Right hindlimb (tissue), 1 donor: ENCODE results near the gene PTPRCAP.
"Not testable (repeated sequence)": the region's sequence is repeated elsewhere in the genome, so short reads cannot be mapped to it uniquely, and the experiment has no call there.

Source experiments
- DNase-seq: peaks from one replicate; pipeline ENCODE4 v3.0.0-alpha.2; 2018

PTPRCAP gene

DNA sequence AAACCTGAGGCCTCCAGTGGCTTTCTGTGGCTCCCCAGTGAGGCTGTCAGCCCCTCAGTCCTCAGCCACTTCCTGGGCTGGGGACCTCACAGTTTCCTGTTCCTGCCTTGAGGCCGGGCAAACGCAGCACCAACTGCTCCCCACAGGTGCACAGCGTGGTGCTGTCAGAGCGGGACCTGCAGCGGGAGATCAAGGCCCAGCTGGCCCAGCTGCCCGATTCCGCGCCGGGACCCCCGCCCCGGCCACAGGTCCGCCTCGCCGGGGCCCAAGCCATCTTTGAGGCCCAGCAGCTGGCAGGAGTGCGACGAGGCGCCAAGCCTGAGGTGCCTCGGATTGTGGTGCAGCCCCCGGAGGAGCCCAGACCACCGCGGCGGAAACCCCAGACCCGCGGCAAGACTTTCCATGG, 28.2 kb downstream of the PTPRCAP start:
- DNase-seq, result no peak

DNA sequence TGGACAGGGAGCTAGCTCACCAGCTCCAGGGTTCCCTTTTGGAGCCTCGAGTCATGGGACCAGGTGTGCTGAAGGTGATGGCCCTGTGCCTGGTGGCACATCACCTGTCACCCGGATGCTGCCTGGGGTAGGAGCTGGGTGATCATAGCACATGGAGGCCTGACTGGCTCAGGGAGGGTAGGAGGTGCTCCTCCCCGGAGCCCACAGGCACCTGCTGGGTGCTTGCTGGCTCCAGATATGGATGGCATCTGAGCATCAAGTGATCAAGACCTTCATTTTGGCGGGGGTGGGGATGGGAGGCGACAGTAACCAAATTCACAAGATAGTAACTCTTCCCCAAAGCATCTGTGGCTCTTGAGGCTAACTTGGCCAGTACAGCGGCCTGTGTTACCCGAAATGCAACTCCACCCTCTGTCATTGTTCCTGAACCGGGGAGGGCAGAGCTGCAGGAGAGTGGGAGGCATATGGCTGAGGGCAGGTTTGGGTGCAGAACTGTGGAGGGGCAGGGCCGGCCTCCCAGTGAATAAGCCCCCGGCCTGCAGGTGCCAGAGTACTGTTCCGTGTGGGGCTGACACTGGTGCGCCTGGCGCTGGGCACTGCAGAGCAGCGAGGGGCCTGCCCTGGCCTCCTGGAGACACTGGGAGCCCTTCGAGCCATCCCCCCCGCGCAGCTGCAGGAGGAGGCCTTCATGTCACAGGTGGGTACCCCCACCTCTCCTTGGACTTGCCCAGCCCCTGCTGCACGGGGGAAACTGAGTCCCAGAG, 28.9 kb downstream of the PTPRCAP start:
- no peak for DNase-seq

DNA sequence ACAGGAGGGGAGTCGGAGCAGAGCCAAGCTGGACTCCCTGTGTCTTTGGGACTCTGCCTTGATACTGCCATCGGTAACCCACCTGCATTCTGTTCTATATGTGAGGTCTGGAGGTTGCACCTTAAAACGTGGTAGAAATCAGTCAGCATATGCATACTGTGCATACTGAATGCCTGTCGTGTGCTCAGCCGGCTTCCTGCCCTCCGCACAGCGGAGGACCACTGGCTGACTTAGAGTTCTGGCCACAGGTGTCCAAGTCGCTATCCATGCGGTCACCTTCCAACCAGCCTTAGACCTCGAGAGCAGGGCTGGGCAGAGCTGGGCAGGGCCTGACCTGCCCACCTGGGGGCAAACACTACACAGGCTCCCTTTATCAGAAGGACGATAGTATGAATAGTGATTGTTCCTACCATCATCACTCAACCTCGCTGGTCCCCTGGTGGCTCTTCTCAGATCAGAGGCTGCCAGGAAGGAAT, 29.8 kb downstream of the PTPRCAP start:
- no peak for DNase-seq

DNA sequence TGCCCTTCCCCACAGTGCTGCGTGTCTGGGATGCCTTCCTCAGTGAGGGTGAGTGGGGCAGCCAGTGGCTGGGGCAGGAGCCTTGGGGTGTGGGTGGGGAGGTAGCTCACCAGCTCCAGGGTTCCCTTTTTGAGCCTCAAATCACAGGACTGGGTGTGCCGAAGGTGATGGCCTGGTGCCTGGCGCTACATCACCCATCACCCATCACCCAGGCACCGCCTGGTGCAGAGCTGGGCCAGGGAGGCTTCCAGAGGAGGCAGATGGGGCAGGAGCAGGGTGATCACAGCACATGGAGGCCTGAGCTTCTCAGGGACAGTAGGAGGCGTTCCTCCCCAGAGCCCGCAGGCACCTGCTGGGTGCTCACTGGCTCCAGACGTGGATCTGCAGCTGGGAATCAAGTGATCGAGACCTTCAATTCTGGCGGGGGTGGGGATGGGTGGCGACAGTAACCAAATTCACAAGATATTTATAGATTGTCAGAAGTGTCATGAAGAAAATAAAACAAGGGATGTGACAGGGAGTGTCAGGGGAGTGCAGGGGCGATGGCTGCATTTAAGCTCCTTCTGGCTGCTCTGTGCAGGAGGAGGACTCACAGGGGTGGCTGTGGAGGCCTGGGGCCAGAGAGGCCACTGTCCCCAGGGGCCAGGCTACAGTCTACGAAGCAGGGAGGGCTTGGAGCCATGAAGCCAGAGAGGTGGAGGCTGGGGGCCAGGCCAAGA, 30.4 kb downstream of the PTPRCAP start:
- no peak for DNase-seq

DNA sequence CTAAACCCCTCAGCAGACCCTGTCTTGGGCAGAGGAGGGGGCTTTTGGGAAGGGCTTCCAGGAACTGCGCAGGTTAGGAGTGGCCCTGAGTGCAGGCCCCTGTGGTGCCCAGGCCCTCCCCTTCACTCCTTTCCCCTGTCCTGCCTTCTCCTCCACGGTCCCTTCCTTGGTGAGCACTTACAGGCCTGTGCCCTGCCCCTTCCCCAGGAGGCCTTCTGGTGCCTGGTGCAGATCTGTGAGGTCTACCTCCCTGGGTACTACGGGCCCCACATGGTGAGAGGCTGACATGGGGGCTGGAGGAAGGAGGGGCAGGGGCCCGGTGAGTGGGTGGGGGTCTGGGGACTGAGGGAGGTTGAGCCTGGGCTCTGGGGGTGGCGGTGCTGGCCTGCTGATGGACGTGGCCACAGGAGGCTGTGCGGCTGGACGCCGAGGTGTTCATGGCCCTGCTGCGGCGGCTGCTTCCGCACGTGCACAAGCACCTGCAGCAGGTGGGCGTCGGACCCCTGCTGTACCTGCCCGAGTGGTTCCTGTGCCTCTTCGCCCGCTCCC, 31.0 kb downstream of the PTPRCAP start:
- DNase-seq, result no peak

DNA sequence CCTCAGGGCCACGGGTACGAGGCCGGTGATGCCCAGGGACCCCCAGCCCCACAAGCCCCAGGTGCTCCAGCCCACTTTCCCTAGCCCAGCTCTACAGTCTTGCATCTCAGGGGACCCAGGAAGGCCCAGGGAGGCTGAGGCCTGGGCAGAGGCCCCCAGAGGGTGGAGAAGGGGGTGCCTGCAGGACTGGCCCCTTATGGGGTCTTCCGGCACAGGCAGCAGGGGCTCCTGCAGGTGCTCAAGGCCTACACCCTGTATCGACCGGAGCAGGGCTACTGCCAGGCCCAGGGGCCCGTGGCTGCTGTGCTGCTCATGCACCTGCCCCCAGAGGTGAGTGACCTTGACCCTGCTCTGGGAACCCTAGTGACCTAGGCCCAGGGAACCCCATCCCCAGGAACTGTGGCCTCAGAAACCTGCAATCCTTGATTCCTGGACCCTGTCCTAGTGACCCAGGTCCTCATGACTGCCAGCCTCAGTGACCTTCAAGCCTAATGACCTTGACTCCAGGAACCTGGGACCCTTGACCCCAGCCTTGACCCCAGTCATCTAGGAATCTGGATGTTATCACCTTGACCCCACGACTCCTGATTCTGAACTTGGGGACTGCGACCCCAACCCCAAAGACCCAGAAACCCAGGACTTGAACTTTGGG, 31.7 kb downstream of the PTPRCAP start:
- no peak for DNase-seq

DNA sequence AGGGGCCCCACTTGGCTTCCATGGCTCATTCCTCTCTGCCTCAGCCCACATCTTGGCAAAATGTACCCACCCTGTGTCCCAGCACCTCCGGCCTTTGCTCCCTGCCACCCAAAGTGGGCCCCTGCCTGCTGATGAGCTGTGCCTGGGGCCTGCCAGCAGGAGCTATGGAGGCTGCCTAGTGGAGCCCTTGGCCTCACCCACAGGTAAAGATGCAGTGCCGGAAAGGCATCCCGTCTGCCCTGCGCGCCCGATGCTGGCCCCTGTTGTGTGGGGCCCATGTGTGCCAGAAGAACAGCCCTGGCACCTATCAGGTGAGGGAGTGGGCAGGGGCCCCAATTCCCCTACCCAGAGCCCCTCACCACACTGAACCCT, 32.3 kb downstream of the PTPRCAP start:
- DNase-seq, result no peak

DNA sequence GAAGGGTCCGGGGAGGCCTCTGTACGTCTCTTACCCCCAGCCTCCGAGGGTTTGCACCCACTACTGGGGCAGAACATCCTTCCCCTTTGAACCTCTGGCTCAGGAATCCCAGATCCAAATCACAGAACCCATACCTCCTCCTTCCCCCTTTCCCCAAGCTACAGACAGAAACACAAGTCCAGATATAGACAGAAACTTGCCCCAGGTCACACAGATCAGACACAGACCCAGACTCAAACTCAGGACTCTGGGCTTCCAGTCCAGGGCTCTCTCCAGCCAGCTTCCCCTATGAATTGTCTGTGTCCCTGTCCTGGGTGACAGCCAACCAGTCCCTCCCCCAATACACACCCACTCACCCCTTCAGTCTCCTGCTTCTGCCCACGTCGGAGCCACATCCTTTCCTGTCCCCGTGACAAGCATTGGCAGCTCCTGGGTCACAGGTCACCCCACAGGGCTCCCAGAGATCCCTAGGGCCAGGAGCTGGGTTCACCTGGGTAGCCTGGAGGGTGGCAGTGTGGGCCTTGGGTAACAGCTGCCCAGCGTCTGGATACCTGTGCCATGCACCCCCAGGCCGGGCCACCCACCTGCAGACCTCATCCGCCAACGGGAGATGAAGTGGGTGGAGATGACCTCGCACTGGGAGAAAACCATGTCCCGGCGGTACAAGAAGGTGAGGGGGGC, 32.8 kb downstream of the PTPRCAP start:
- no peak for DNase-seq

DNA sequence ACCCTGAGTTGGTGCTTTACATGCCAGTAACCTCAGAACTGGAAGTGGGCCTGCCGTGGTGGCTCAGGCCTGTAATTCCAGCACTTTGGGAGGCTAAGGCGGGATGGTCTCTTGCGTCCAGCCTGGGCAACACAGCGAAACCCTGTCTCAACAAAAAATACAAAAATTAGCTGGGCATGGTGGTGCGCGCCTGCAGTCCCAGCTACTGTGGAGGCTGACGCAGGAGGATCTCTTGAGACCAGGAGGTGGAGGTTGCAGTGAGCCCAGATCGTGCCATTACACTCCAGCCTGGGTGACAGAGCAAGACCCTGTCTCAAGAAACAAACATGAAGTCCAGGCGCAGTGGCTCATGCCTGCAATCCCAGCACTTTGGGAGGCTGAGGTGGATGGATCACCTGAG, 34.4 kb downstream of the PTPRCAP start:
- not testable (repeated sequence) for DNase-seq

DNA sequence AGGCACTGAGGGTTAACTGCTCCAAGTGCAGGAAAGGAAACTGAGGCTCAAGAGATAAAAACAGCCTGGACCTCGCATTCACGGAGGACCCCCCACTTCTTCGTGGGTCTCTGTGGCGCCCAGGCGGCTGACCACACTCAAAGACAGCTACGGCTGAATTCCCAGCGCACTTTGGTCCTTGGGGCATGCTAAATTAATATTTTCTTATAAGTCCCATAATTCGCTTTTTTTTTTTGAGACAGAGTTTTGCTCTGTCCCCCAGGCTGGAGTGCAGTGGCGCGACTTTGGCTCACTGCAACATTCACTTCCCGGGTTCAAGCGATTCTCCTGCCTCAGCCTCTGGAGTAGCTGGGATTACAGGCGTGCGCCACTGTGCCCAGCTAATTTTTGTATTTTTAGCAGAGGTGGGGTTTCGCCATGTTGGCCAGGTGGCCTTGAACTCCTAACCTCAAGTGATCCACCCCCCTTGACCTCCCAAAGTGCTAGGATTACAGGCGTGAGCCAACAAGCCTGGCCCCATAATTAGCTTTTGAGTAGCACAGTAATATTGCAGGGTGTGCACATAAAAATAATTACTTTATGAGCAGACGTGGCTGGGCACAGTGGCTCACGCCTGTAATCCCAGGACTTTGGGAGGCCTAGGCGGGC, 35.2 kb downstream of the PTPRCAP start:
- DNase-seq, result not testable (repeated sequence)

DNA sequence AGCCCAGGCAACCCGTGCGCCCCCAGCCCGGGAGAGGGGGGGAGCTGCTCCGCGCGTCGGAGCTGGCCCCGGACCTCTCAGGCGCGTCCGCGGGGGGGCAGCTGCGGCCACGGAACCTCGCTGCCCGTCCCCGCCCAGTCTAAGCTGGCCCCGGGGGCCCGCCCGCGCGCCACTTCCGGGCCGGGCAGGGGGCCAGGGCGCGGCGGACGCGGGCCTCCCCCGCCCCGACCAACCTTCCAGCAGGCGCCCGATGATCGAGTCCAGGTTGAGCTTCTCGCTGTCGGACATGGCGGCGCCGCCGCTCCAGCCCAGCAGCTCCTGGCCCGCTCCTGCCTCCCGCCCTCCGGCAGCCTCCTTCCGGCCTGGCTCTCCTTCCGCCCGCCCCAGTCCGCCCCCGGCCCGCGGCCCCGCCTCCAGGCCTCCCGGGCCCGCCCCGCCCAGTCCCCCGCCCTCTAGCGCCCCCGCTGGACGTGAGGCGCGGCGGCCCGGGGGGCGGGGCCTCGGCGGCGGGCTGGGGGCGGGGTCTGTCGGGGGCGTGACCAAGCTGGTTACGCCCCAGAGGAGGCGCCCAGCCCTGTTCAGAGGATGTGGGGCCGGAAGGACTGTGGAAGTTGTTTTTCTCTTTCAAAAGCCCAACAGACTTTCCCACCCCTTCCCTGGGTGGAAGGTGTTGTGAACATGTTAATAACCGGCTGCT, 35.8 kb downstream of the PTPRCAP start, which contains the start of gene PPP1CA:
Gene PPP1CA, minus strand, starts transcription at position 364 of the 697 bp plus-strand sequence. Its CDS starts 76 bp downstream, at position 288.
- peak; percentile 96 for DNase-seq

DNA sequence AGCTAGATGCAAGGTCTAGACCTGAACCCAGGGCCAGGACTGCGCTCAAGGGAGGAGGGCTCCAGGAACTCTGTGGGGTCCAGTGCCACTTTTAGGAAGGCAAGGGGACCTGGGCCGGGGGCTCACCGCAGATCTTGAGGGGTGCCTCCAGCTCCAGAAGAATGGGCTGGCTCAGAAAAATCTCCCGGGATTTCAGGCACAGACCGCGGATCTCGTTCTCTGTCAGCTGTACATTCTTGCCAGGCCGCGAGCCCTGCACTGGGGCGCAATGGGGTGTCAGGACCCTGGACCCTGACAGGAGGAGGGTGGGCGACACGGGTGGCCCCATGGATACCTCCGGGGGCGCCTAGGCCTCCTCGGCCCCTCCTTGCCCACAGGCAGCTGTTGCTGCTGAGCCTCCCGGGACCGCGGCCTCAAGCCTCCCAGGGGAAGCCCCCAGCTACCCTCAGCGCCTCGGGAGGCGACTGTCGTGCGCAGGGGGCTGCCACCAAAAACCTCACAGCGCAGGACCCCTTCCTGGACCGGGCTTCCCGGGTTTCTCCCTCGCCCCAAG, 36.5 kb downstream of the PTPRCAP start:
- DNase-seq, result no peak

DNA sequence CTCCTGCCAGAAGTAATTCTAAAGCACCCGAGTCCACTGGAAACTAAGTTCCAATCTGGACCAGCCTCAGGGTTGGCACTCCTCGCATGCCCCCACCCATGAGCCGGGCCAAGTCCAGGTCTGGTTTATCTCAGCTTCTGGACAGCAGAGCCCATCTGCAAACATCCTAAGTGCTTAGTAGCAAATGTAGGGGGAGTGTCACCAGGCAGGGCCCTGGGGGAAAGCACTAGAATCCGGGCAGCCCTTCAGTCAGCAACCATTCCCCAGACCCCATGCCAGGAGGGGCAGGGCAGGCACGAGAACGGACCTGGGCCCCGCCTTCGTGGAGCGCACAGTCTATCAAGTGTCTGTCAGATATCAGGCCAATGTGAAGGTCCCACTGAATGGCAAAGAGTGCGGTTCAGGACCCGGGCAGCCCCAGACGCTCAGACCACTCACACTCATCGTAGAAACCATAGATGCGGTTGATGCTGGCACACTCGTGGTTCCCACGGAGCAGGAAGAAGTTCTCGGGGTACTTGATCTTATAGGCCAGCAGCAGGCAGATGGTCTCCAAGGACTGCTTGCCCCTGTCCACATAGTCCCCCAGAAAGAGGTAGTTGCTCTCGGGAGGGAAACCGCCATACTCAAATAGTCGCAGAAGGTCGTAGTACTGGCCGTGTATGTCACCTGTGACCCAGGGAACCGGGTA, 37.1 kb downstream of the PTPRCAP start:
- DNase-seq, result no peak

DNA sequence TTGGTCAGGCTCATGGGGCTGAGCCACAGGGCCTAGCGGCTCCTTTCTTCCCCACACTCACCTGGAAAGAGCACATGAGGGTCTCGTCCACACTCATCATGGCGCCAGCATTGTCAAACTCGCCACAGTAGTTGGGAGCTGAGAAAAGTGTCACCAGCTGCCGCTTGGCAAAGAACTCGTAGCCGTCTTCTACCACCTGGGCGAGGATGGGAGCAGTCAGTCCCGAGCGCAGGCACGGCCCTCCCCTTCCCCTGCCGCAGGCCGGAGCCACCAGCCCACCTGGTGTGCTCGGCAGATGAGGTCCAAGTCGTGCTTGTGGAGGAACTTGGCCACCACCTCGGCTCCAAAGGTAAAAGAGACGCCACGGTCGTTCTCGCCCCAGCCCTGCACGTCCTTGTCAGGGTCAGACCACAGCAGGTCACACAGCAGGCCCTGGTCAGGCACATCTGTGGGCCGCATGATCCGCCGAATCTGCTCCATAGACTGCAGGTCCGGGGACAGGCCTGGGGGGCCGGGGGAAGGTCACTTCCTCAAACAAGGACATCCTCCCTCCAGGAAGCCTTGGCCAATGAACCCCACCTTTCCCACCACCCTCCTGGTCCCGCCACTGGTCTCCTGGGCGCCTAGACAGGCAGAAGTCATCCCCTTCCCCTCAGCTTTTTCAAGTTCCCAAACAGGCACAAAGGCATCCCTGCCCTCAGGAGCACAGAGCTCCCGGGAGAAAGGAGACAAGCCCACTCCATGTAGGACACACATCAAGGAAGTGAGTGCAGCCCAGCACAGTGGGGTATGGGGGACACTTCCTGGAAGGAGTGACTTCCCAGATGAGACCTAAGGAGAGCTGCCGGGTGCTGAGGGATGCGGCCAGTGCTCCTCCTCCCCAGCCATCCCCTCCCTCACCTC, 38.6 kb downstream of the PTPRCAP start:
- no peak for DNase-seq

DNA sequence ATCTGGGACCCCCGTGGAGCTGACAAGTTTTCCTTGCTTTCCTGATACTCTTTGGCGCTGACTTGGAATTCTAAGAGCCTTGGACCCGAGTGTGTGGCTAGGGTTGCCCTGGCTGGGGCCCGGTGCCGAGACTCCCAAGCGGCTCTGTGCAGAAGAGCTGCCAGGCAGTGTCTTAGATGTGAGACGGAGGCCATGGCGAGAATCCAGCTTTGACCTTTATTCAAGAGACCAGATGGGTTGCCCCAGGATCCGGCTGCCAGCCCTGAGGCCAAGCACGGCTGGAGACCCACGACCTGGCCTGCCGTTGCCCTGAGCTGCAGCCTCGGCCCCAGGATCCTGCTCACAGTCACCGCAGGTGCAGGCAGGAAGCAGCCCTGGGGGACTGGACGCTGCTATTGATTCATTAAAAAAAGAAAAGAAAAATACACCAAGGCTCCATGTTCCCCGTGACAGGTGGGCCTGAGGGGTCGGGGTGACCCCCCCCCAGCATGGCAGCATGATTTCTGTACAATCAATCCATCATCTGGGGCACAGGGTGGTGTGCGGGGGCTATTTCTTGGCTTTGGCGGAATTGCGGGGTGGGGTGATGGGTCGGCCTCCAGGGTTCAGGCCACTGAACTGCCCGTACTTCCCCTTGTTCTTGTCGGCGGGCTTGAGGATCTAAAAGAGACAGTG, 39.4 kb downstream of the PTPRCAP start:
- no peak for DNase-seq

DNA sequence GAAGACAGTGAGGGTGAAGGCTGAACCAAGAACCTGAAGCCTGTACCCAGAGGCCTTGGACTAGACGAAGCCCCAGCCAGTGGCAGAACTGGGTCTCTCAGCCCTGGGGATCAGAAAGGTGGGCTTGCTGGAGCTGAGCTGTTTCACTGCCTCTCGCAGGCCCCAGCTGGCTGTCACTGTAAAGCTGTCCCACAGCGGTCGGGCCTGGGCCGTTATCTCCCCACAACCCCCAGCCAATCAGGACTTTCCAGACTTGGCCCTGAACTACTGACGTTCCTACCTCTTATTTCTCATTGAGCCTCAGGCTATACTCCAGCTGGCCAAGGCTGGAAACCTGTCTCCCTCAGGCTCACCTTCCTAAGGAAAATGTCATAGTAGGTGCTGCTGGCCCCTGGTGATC, 39.9 kb downstream of the PTPRCAP start:
- DNase-seq, result no peak

DNA sequence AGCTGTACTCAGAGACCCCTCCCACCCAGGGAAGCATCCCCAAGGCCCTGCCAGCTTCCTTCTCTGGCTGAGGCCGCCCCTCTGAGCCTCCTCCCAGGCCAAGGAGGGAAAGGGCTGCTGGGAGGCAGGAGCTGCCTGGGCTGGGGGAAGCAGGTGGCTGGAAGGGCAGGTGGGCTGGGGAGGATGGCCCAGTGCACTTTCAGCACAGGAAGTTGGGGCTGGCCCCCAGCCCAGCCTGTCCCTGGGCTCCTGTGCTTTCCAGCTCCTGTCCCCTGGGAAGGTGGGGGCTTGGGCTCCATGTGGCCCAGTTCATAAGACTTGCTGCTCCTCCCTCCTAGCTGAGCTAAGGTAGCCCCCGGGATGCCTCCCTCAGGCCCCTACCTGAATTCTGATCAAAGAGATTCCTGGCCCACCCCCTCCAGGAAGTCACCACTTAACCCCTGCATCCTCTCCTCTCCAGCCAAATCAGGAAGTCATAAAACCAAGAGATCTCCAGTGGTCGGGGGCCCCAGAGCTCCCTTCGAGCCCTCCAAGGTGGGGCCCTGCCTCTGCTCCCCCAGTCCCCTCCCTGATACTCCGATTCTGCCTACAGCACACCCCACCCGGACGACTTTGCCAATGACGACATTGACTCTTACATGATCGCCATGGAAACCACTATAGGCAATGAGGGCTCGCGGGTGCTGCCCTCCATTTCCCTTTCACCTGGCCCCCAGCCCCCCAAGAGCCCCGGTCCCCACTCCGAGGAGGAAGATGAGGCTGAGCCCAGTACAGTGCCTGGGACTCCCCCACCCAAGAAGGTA, 40.7 kb downstream of the PTPRCAP start:
- DNase-seq, result no peak

DNA sequence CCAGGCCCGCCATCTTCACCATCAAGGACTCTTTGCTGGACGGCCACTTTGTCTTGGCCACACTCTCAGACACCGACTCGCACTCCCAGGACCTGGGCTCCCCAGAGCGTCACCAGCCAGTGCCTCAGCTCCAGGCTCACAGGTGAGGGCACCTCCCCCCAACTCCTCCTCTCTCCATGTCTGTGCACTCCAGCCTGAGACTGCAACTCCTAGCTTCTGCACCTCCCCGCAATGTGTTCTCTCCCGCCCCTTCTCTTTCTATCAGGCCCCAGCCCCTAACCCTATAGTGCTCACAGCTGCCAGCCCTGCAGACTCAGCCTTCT, 41.3 kb downstream of the PTPRCAP start:
- DNase-seq, result no peak
